Measurements from ENCODE around the gene RPS18. TPM values are rescaled to one million over a fixed set of nuclear protein-coding genes. Genes with fewer than 3 reads are reported as not detected.

Gene RPS18
- total RNA-seq, 1 donor from 2014 or later: 1,802 TPM

- DNase-seq (ENCODE audit: low read depth): no peak
Measured at GRCh38 chr6:33289784-33290315, 18.0 kb downstream of the RPS18 start.

GRCh38 chr6:33290459-33290858 lies 18.6 kb downstream of the RPS18 start:
- no peak for DNase-seq (ENCODE audit: low read depth)

DNA sequence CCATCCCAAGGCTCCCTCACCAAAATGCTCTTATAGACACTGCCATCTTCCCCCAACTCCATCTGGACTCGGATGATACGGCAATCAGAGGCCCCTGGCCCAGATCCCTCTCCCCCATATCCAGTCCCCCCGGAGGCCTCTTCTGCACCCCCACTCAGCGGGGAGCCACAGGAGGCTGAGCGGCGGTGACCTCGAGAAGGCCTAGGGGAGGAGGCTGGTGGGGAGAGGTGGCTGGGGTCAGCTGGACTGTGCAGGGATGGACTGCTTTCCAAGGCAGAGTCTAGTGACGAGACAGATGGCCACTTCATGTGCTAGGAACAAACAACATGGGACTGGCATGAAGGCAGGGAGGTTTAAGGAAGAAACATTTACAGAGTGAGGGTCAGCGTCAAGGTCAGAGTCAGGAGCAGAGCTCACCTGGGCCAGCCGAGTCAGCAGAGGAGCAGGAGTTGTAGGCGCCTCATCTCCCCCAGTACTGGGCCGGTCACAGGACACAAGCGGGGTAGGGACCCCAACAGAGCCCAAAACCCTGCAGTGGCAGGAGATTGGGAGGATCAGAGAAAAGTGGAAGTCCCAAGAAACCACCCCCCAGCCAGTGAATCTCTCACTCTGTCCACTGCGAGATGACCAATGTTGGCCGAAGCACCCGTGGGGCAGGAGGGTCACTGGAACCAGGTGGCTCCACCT lies 21.3 kb downstream of the RPS18 start:
- DNase-seq (ENCODE audit: low read depth): no peak

DNA sequence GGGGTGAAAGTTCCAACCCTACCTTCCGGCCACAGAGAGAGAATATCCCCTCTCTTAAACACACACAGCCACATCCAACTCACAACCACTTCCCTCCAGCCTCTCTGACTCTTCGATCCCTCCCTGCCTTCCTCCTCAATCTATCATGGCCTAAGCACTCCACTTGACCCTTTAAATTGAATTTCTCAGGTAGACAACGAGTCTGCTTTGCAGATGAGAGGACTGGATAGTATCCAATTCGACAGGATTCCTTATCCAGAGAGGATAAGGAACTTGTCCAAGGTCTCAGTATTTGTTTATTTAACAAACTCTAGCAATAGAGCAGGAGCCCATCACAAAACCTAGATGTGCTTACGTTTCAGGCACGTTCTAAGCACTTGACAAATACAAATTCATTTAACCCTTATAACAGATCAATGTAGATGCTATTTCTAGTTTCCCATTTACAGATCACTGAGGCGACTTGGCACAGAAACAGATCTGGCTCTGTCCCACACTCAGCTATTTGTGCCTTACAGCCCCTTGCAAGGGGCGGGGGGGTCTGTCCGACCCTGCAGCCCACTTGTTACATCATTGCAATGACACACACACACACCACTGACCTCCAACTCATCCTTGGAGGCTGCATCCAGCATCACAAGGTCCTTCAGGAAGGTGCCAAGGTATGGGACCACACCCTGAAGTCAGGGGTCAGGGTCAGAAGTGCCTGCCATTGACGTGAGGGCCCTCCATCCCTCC lies 22.4 kb downstream of the RPS18 start:
- DNase-seq (ENCODE audit: low read depth): no peak

DNA sequence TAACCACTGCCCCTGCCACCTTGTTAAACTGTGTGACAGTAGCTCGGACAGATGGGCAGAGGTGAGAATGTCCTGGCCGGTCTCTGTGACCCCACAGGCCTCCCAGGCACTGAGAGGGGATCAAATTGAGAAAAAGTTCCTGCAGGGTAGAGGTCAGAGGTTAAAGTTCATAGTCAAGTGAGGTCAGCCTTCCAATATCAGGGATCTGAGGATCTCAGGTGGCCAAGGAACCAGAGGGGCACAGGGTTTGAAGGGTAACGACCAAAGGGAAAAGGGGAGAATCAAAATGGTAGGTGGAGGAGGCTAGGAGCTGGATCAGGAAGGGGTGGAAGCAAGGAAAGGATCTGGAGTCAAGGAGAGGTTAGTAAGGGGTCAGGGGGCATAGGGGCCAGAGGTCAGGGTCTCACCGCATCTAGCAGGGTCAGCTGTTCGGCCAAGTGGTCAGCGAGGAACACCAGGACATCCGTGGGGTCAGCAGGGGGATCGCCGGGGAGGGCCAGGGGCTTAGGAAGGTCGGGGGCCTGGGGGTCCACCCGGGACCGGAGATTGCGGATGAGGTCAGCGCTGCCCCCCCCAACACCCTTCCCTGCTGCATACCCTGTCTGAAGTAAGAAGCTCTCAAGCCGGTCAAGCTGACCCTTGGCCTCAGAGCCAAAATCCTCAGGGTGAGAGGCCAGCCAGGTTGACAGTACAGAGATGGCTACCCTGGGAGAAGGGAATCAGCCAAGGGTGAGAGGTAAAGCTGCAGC lies 23.9 kb downstream of the RPS18 start:
- DNase-seq (ENCODE audit: low read depth): no peak

- no peak for DNase-seq (ENCODE audit: low read depth)
Measured at GRCh38 chr6:33296797-33297405, 25.0 kb downstream of the RPS18 start.

DNA sequence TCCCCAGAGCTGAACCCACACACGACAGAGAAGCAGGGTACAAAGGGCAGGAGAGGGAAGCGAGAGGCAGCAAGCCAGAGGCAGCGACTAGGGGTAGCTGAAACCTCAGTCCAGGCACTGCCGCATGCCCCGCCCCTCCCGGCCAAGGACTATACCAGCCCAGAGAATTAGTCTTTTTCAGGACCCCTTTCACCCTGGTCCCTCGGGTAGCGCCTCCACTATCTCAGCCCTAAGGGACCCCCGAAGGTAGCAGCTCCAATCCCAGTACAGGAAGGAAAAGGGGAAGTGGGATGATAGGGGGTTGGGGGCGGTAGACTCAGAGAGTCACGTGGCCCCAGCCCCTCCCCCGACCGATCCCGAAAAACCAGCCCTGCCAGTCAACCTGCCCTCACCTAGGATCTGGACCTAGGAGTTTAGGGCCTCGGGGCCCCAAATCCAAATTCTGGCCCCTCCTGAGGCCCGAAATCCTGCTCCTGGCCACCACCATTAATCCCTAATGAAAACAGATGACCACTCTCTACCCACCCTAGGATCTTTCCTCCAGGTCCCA lies 25.6 kb downstream of the RPS18 start:
- no peak for DNase-seq (ENCODE audit: low read depth)

GRCh38 chr6:33297956-33298772 lies 26.3 kb downstream of the RPS18 start:
- DNase-seq (ENCODE audit: low read depth): peak; percentile 82

GRCh38 chr6:33298773-33299236 lies 26.9 kb downstream of the RPS18 start, which contains the start of gene RGL2:
Gene RGL2 (minus strand): TSS chr6:33298942. CDS start chr6:33298610, 332 bp downstream.
- peak; percentile 79 for DNase-seq (ENCODE audit: low read depth)

DNA sequence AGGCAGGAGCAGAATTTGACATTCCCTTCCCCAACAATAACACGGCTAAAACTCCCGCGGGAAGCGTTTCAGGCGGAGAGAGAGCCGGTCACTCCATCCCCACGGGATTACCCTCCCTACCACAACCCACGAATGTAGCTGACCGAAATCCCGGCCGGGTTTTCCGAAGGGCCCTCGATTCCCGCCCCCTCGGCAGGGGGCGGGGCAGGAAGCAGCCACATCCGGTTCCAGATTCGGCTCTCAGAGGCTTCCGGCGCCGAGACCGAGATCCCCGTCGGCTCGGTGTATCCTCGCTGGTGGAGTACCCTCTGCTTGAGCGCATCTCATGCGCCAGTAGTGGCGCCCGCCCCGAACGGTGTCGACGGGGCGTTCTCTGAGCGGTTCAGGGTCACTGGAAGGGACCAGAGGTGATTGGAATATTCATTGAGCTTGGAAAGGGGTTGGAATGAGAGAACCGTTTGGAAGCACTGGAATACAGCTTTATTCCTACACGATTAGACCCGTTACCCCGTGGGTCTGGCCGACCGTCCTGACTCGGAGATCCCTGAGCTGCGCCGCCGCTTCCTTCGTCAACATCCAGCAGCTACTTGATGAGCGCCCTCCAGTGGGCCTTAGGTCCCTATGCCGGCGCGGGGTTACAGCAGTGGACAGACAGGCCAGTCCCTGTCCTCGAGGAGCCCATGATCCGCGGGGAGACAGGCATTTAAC lies 27.5 kb downstream of the RPS18 start:
- DNase-seq (ENCODE audit: low read depth): peak; percentile 96

GRCh38 chr6:33301877-33302276 lies 30.0 kb downstream of the RPS18 start:
- DNase-seq (ENCODE audit: low read depth): no peak

- no peak for DNase-seq (ENCODE audit: low read depth)
Measured at GRCh38 chr6:33304216-33304615, 32.3 kb downstream of the RPS18 start.

DNA sequence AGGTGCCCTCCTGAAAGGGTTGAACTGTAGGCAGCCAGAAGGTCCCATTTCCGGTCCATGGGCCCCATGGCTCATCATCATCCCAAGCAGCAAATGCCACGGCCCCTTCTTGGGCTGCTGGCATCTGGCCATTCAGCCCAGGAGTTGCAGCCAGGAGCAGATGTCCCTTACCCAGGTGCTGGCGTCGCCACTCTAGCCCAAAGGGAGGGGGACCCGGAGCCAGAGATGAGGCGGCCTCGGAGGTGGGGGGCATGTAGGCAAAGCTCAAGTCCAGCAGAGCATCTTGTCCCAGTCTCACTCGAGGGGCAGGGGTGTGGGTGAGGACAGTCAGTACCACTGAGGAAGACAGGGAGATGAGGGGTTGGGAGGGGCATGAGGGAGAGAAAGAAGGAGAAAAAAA lies 33.2 kb downstream of the RPS18 start:
- no peak for DNase-seq (ENCODE audit: low read depth)

DNA sequence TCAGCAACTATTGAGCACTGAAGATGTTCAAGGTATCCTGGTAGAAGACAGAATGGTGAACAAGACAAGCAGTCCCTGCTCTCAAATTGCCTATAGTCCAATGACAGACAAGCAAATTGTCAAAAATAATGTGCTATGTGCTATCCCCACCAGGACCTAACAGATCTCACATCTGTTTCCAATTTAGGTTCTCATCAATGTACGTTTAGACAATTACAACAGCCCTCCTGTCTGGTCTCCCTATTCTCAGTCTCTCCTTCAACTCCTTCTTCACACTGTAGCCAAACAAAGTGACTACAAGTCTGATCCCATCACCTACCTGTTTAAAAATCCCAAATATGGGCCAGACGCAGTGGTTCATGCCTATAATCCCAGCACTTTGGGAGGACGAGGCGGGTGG lies 34.5 kb downstream of the RPS18 start:
- DNase-seq (ENCODE audit: low read depth): no peak

DNA sequence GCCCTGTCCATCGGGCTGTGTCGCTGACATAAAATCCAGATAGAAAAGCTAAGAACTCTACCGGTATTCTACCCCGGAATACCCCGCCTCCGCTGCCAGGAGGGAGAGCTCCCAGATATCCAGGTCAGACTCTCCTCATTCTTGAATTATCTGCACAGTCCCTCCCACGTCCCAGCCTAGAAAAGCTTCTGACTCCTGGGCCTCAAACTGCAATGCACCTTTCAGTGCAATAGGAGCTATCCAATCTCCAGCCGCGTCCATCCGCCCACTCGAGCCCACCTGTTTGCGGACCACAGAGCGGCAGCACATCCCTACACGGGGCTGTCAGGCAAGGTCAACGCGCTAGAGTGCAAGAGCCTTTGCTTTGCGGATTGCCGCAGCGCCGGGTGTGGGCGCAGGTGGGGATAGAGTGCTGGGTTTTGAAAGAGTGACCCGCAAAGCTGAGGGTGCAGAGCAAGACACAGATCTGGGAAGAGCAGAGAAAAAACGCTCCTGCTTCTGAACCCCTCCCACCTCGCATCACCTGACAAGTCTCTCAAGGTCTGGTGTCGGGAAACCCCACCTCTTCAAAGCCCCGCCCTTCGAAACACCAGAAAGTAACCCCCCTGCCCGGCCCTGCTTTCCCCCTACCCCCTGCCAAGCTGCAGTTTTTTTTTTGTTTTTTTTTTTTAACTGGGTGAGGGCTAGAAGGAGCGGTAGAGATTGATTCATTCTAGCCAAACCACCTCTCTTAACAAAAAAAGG lies 40.7 kb downstream of the RPS18 start:
- DNase-seq (ENCODE audit: low read depth): peak; percentile 42

DNA sequence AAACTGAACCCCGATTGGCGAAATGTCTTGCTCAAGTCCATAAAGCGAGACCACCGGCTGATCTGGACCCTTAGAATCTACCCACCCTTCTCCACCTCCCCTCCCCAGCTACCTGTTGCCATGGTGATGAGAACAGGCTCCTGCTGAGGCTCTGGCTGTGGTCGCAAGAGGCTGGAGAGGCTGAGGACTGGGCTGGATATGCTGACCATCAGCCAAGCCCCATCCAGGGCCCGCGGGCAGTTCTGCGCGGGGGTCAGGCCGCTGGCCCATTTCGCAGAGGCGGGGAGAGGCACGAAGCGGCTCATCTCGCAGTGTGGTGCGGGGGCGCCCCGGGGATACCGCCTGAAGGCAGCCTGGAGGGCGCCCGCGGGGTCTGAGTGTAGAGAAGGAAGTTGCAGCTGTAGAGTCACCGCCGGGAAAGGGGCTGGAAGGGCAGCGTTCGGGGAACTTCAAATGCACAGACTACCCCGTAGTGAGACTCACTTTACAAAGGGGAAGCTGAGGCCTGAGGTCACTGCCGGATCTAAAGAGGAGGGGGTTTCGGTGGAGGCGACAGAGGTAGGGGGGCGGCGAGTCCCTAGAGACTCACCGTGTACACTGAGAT lies 41.3 kb downstream of the RPS18 start:
- DNase-seq (ENCODE audit: low read depth): peak; percentile 34

GRCh38 chr6:33313709-33314514 lies 42.0 kb downstream of the RPS18 start, which contains the start of gene TAPBP:
Gene TAPBP (minus strand): TSS chr6:33314078. CDS start chr6:33314041, 37 bp downstream.
- peak; percentile 62 for DNase-seq (ENCODE audit: low read depth)
